Transverse colon (tissue), 4 donors: ENCODE results near the gene ATF3.
A peak's percentile ranks its signal among the peaks of the same experiment; 100 is the strongest.

Experiments used
- POLR2AphosphoS5 ChIP-seq, 3 donors: sonication (generic); formaldehyde crosslinking; IDR thresholded peaks; one replicate each; pipeline ENCODE4 v1.6.1; 2016; ENCODE audit warnings: antibody characterized with exemption in 3 of 3
- TF ChIP-seq, protein P1 (sequence below), 5 experiments: fragments of 200-600 bp in 3 of 5; fragments of 450-650 bp in 2 of 5; sonication (generic) in 3 of 5; IDR thresholded peaks; 1 replicate in 2 of 5; 2 replicates in 3 of 5; pipeline ENCODE4 v1.5.1; 2016 to 2017; ENCODE audit warnings: antibody characterized with exemption in 5 of 5, inconsistent platforms in 3 of 5, mild to moderate bottlenecking in 2 of 5, moderate library complexity in 1 of 5

- TF ChIP-seq, protein P1, sequence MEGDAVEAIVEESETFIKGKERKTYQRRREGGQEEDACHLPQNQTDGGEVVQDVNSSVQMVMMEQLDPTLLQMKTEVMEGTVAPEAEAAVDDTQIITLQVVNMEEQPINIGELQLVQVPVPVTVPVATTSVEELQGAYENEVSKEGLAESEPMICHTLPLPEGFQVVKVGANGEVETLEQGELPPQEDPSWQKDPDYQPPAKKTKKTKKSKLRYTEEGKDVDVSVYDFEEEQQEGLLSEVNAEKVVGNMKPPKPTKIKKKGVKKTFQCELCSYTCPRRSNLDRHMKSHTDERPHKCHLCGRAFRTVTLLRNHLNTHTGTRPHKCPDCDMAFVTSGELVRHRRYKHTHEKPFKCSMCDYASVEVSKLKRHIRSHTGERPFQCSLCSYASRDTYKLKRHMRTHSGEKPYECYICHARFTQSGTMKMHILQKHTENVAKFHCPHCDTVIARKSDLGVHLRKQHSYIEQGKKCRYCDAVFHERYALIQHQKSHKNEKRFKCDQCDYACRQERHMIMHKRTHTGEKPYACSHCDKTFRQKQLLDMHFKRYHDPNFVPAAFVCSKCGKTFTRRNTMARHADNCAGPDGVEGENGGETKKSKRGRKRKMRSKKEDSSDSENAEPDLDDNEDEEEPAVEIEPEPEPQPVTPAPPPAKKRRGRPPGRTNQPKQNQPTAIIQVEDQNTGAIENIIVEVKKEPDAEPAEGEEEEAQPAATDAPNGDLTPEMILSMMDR (IDR thresholded peaks at IDR 0.05), result peak in 3 of 5 experiments; percentile 9 to 31 (median 29)
- peak; percentile 66 to 83 (median 68) for TF ChIP-seq POLR2AphosphoS5 (IDR thresholded peaks at IDR 0.05)
Observed at GRCh38 chr1:212566522-212567479, 41.8 kb upstream of the ATF3 start.
